ENCODE measurements around the gene MIOX. TPM values are rescaled to one million over a fixed set of nuclear protein-coding genes. Genes with fewer than 3 reads are reported as not detected.

Gene MIOX
- total and polyA plus RNA-seq, 2 of the 13 experiments (the other 11 are each of a cell fraction or from before 2014, with no cell fraction given), result 1.5 to 2.9 TPM

DNA sequence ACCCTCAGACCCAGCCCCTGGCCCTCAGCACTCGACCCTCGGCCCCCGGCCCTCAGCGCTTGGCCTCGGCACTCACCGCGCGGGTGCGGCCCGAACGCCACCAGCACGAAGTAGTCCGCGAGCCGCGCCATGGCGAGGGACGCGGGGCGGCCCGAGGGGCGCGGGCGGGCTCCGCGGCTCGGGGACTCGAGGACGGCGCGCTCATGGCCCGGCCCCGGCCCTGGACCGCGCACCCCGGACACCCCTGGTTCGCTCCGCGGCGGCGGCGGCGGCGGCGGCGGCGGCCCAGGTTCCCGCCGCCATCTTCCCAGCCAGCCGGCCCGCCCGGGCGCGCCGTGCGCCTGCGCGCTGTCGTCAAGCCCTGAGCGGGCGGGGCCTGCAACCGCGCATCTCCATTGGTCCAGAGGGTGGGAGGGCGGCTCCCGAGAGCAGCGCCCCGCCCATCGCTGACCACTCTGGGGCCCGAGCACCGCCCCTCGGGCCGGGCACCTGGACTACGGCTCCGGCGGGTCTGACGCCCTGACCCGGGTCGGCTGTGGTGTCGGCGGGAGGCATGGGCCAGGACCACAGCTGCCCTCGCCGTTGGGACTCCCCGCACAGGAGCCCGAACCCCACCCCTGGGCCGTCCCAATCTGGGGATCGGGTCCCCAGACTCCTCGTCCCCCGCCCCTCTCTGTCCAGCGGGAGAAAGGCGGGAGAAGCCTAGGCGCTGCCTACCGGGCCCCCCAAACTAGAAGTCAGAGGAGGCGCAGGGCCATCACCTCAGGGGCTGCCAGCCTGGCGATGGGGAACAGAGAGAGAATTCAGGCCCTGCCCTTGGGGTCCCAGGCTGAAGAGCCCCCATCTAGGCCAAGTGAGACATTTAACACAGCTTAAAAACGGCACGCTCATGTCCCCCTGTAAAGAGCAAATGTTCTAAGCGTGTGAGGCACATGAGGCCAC is 11.7 kb upstream of the MIOX start, which contains the start of gene SBF1 (continued):
- TF ChIP-seq, protein P1, sequence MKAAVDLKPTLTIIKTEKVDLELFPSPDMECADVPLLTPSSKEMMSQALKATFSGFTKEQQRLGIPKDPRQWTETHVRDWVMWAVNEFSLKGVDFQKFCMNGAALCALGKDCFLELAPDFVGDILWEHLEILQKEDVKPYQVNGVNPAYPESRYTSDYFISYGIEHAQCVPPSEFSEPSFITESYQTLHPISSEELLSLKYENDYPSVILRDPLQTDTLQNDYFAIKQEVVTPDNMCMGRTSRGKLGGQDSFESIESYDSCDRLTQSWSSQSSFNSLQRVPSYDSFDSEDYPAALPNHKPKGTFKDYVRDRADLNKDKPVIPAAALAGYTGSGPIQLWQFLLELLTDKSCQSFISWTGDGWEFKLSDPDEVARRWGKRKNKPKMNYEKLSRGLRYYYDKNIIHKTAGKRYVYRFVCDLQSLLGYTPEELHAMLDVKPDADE (CRISPR knock-in tag; IDR thresholded peaks at IDR 0.05), result no peak
- TF ChIP-seq ZNF253 (CRISPR knock-in tag; IDR thresholded peaks at IDR 0.05; ENCODE audit: borderline replicate concordance) (no peak), ZNF333 (CRISPR knock-in tag; IDR thresholded peaks at IDR 0.05; ENCODE audit: borderline replicate concordance) (no peak), IKZF5 (CRISPR knock-in tag; IDR thresholded peaks at IDR 0.05) (0 out of 2 replicates have a peak, but pooled peaks have one; percentile 30), NR2F6 (IDR thresholded peaks at IDR 0.05) (no peak), NR2F6 (CRISPR knock-in tag; IDR thresholded peaks at IDR 0.05) (no peak), ZNF446 (CRISPR knock-in tag; IDR thresholded peaks at IDR 0.05) (no peak), SP5 (CRISPR knock-in tag; IDR thresholded peaks at IDR 0.05; ENCODE audit: borderline replicate concordance, low read depth) (0 out of 2 replicates have a peak, but pooled peaks have one; percentile 10), ZMYM3 (CRISPR knock-in tag; IDR thresholded peaks at IDR 0.05) (no peak), ZNF337 (CRISPR knock-in tag; IDR thresholded peaks at IDR 0.05; ENCODE audit: borderline replicate concordance, low read depth) (no peak), SIN3B (IDR thresholded peaks at IDR 0.05; ENCODE audit: low read length) (no peak)
- TF ChIP-seq, protein P2, sequence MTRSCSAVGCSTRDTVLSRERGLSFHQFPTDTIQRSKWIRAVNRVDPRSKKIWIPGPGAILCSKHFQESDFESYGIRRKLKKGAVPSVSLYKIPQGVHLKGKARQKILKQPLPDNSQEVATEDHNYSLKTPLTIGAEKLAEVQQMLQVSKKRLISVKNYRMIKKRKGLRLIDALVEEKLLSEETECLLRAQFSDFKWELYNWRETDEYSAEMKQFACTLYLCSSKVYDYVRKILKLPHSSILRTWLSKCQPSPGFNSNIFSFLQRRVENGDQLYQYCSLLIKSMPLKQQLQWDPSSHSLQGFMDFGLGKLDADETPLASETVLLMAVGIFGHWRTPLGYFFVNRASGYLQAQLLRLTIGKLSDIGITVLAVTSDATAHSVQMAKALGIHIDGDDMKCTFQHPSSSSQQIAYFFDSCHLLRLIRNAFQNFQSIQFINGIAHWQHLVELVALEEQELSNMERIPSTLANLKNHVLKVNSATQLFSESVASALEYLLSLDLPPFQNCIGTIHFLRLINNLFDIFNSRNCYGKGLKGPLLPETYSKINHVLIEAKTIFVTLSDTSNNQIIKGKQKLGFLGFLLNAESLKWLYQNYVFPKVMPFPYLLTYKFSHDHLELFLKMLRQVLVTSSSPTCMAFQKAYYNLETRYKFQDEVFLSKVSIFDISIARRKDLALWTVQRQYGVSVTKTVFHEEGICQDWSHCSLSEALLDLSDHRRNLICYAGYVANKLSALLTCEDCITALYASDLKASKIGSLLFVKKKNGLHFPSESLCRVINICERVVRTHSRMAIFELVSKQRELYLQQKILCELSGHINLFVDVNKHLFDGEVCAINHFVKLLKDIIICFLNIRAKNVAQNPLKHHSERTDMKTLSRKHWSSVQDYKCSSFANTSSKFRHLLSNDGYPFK (CRISPR knock-in tag; IDR thresholded peaks at IDR 0.05; ENCODE audit: borderline replicate concordance), result no peak; the same call in 1 of the 2 replicates
- TF ChIP-seq, protein P3, sequence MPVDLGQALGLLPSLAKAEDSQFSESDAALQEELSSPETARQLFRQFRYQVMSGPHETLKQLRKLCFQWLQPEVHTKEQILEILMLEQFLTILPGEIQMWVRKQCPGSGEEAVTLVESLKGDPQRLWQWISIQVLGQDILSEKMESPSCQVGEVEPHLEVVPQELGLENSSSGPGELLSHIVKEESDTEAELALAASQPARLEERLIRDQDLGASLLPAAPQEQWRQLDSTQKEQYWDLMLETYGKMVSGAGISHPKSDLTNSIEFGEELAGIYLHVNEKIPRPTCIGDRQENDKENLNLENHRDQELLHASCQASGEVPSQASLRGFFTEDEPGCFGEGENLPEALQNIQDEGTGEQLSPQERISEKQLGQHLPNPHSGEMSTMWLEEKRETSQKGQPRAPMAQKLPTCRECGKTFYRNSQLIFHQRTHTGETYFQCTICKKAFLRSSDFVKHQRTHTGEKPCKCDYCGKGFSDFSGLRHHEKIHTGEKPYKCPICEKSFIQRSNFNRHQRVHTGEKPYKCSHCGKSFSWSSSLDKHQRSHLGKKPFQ (CRISPR knock-in tag; IDR thresholded peaks at IDR 0.05; ENCODE audit: insufficient replicate concordance), result no peak
